Liver (tissue), 9 donors: Measurements from ENCODE around the gene TMEM245. TPM values are rescaled to one million over a fixed set of nuclear protein-coding genes. Genes with fewer than 3 reads are reported as not detected.

Experiments
- DNase-seq: peaks from one replicate; pipeline ENCODE4 v3.0.0-alpha.2; 2017; ENCODE audit warnings: low spot score
- H3K27ac ChIP-seq, 2 donors: one replicate each; pipeline ENCODE4 v1.7.0; 2013; ENCODE audit warnings: inconsistent platforms in 2 of 2, low read length in 2 of 2, control low read depth in 1 of 2, low read depth in 1 of 2, mild to moderate bottlenecking in 1 of 2
- H3K27me3 ChIP-seq, 4 donors: one replicate each; pipeline versions ENCODE4 v1.6.1 to v1.7.0; 2013; ENCODE audit warnings: low read length in 3 of 4, inconsistent platforms in 1 of 4, mild to moderate bottlenecking in 1 of 4, moderate library complexity in 1 of 4; ENCODE audit not compliant: control insufficient read depth in 4 of 4, insufficient read depth in 4 of 4
- H3K36me3 ChIP-seq, 4 donors: one replicate each; pipeline versions ENCODE4 v1.6.1 to v1.7.0; 2013; ENCODE audit warnings: low read length in 3 of 4, mild to moderate bottlenecking in 3 of 4, low read depth in 1 of 4, moderate library complexity in 1 of 4; ENCODE audit not compliant: control insufficient read depth in 4 of 4, insufficient read depth in 3 of 4
- H3K4me1 ChIP-seq, 4 donors: one replicate each; pipeline versions ENCODE4 v1.6.1 to v1.7.0; 2013; ENCODE audit warnings: low read length in 3 of 4, mild to moderate bottlenecking in 3 of 4, moderate library complexity in 1 of 4; ENCODE audit not compliant: control insufficient read depth in 4 of 4, insufficient read depth in 4 of 4
- H3K4me3 ChIP-seq, 3 donors: one replicate each; pipeline versions ENCODE4 v1.6.1 to v1.7.0; 2013; ENCODE audit warnings: low read length in 3 of 3, control low read depth in 1 of 3, low read depth in 1 of 3, mild to moderate bottlenecking in 1 of 3
- H3K9ac ChIP-seq, 2 donors: one replicate each; pipeline ENCODE4 v1.7.0; 2013; ENCODE audit warnings: low read length in 2 of 2, mild to moderate bottlenecking in 2 of 2, moderate library complexity in 2 of 2, control low read depth in 1 of 2, low read depth in 1 of 2
- H3K9me3 ChIP-seq, 4 donors: one replicate each; pipeline versions ENCODE4 v1.6.1 to v1.7.0; 2013; ENCODE audit warnings: low read length in 3 of 4; ENCODE audit not compliant: control insufficient read depth in 4 of 4
- ATF3 ChIP-seq: IDR thresholded peaks from 2 replicates; pipeline ENCODE4 v1.6.1; 2016; ENCODE audit warnings: antibody characterized with exemption
- CTCF ChIP-seq: fragments of 150-350 bp; IDR thresholded peaks from 2 replicates; pipeline ENCODE4 v1.5.1; 2017; ENCODE audit warnings: improper control_type of control experiment, low read depth, low read length; ENCODE audit not compliant: missing input control
- EGR1 ChIP-seq, 2 donors: IDR thresholded peaks; 2 replicates each; pipeline ENCODE4 v1.6.1; 2016 to 2018; ENCODE audit warnings: antibody characterized with exemption in 2 of 2, low read depth in 2 of 2
- FOXA1 ChIP-seq: IDR thresholded peaks from 2 replicates; pipeline ENCODE4 v1.6.1; 2016; ENCODE audit warnings: antibody characterized with exemption
- FOXA2 ChIP-seq: IDR thresholded peaks from 2 replicates; pipeline ENCODE4 v1.6.1; 2016; ENCODE audit warnings: antibody characterized with exemption
- GABPA ChIP-seq, 2 donors: IDR thresholded peaks in 1 of 2; conservative IDR thresholded peaks in 1 of 2; 2 replicates each; pipeline ENCODE4 v1.6.1; 2016; ENCODE audit warnings: antibody characterized with exemption in 2 of 2, mild to moderate bottlenecking in 1 of 2, moderate library complexity in 1 of 2
- HNF4A ChIP-seq, 2 donors: conservative IDR thresholded peaks; 2 replicates each; pipeline ENCODE4 v1.6.1; 2016; ENCODE audit warnings: antibody characterized with exemption in 2 of 2, mild to moderate bottlenecking in 2 of 2
- HNF4G ChIP-seq: IDR thresholded peaks from 2 replicates; pipeline ENCODE4 v1.6.1; 2016; ENCODE audit warnings: antibody characterized with exemption
- JUND ChIP-seq, 2 donors: IDR thresholded peaks; 2 replicates each; pipeline ENCODE4 v1.6.1; 2016; ENCODE audit warnings: antibody characterized with exemption in 2 of 2
- NR2F2 ChIP-seq: IDR thresholded peaks from 2 replicates; pipeline ENCODE4 v1.6.1; 2016; ENCODE audit warnings: antibody characterized with exemption
- RAD21 ChIP-seq, 2 donors: IDR thresholded peaks; 2 replicates each; pipeline ENCODE4 v1.6.1; 2016; ENCODE audit warnings: antibody characterized with exemption in 2 of 2, mild to moderate bottlenecking in 2 of 2
- SP1 ChIP-seq: IDR thresholded peaks from 2 replicates; pipeline ENCODE4 v1.6.1; 2018; ENCODE audit warnings: antibody characterized with exemption, mild to moderate bottlenecking
- TAF1 ChIP-seq: conservative IDR thresholded peaks from 2 replicates; pipeline ENCODE4 v1.6.1; 2016; ENCODE audit warnings: antibody characterized with exemption, mild to moderate bottlenecking
- YY1 ChIP-seq: IDR thresholded peaks from 2 replicates; pipeline ENCODE4 v1.6.1; 2016; ENCODE audit warnings: antibody characterized with exemption, mild to moderate bottlenecking
- WGBS: extraction: QIAGEN DNeasy Blood & Tissue Kit; methylation state at CpG from one replicate; pipeline ENCODE4 v1.1.7; 2013; 5-methylcytosine and 5-hydroxymethylcytosine counted together
- polyA plus RNA-seq, 2 donors: library from polyadenylated mRNA; stranded (reverse) in 1 of 2; unstranded in 1 of 2; fragments of 200-250 nt in 1 of 2; fragments of >200 nt in 1 of 2; fragmentation: Nextera tagmentation in 1 of 2; extraction: Ambion mirVana in 1 of 2; gene quantifications; one replicate each; pipeline versions ENCODE4 v1.2.1 to v1.2.3, GENCODE V29; 2013 to 2015
- total RNA-seq, 2 donors: library from RNA; depleted of rRNA; stranded (reverse); fragments of >200 nt; gene quantifications; one replicate each; pipeline ENCODE4 v1.2.3, GENCODE V29; 2014
- TF ChIP-seq, protein P1 (sequence below): IDR thresholded peaks from 2 replicates; pipeline ENCODE4 v1.6.1; 2016; ENCODE audit warnings: antibody characterized with exemption
- TF ChIP-seq, protein P2 (sequence below): IDR thresholded peaks from 2 replicates; pipeline ENCODE4 v1.6.1; 2016; ENCODE audit warnings: antibody characterized with exemption, mild to moderate bottlenecking
- donor health status: healthy.
- donor health status: healthy.
- donor health status: healthy.
- donor health status: healthy.
- donor health status: healthy.

TMEM245 gene
- total and polyA plus RNA-seq, 4 donors = 13.7 to 75.3 (median 31.2) TPM

DNA sequence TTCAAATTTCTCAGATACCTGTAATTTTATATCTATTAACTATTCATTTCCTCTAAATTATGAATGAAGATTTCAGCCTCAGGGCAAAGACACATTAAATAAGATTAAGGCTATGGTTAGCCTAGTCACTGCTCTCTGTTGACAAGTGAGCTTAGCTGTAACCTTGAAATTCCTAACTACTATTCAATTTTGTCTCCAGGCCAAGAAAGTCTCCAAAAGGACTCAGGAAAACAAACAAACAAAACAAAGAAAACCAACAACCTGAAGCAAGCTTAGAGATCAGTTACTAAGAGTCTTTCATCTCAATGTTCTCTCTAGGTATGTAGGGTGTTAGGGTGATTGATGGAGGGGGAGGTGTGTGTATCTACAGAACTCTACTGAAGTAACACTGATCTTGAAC, 96.9 kb downstream of the TMEM245 start:
- DNase-seq = no peak
- Histone ChIP-seq H3K4me3 (no peak overlapping the region), H3K36me3 (peaks cover 0 to 6% (median 0%) of the 10 kb centered on the region in 4 donors), H3K9me3 (no peaks in the 10 kb centered on the region), H3K27ac (no peak overlapping the region), H3K4me1 (peaks cover 0 to 4% (median 0%) of the 10 kb centered on the region in 4 donors), H3K27me3 (no peaks in the 10 kb centered on the region), H3K9ac (no peak overlapping the region)
- TF ChIP-seq FOXA1 (no peak), TAF1 (no peak), FOXA2 (no peak), GABPA (IDR thresholded peaks at IDR 0.05 in 1 of 2, conservative IDR thresholded peaks at IDR 0.05 in 1 of 2) (no peak), EGR1 (IDR thresholded peaks at IDR 0.05; ENCODE audit: low read depth in 2 of 2) (no peak), CTCF (no peak), RAD21 (IDR thresholded peaks at IDR 0.05) (no peak), YY1 (no peak), SP1 (no peak), JUND (IDR thresholded peaks at IDR 0.05) (no peak)
- TF ChIP-seq, protein P1, sequence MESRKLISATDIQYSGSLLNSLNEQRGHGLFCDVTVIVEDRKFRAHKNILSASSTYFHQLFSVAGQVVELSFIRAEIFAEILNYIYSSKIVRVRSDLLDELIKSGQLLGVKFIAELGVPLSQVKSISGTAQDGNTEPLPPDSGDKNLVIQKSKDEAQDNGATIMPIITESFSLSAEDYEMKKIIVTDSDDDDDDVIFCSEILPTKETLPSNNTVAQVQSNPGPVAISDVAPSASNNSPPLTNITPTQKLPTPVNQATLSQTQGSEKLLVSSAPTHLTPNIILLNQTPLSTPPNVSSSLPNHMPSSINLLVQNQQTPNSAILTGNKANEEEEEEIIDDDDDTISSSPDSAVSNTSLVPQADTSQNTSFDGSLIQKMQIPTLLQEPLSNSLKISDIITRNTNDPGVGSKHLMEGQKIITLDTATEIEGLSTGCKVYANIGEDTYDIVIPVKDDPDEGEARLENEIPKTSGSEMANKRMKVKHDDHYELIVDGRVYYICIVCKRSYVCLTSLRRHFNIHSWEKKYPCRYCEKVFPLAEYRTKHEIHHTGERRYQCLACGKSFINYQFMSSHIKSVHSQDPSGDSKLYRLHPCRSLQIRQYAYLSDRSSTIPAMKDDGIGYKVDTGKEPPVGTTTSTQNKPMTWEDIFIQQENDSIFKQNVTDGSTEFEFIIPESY = no peak

DNA sequence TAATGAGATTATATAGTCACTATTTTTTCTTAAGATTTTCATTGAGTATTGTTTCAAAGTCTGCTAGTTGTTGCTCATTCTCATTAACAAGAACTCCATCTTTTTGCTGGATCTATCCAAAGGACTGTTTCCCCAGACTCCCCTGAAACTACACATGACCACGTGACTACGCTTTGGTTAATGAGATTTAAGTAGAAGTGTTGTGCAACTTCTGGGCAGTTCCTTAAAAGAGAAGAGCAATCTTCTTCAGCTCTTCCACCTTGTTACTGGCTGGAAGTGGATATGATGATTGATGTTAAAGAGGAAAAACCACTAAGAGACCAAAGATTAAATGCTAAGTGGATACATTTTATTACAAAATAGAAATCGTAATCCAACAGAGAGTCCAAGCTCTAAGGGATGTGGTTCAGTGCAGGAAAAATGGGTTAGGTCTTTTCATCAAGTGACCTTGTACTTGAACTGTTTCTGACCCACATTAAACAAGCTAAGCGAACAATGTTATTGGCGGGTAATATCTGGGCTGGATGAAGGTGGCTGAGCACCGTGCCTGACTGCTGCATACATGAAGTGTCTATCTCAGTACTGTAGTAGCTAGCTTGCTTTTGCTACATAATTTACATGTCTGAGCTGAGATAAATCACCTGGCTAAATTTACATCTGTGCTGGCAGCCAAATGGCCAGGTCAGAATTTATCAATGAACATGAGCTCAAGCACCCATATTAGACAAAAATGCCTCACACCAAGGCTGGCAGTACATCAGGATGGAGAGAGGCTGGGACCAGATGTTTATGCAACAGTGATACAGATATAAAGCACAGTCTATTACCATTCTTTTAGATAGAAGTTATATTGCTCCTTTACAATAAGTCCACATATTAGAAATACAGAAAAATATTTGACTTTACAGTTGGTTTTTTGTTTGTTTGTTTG, 98.9 kb downstream of the TMEM245 start:
- TF ChIP-seq ATF3 = no peak
- TF ChIP-seq YY1 = no peak
- no peak for TF ChIP-seq FOXA1
- TF ChIP-seq HNF4A (conservative IDR thresholded peaks at IDR 0.05) = no peak
- no peak for TF ChIP-seq EGR1 (IDR thresholded peaks at IDR 0.05; ENCODE audit: low read depth in 2 of 2)
- TF ChIP-seq RAD21 (IDR thresholded peaks at IDR 0.05) = no peak
- no peak for TF ChIP-seq HNF4G
- TF ChIP-seq TAF1 = no peak
- no peak for TF ChIP-seq SP1
- TF ChIP-seq, protein P2, sequence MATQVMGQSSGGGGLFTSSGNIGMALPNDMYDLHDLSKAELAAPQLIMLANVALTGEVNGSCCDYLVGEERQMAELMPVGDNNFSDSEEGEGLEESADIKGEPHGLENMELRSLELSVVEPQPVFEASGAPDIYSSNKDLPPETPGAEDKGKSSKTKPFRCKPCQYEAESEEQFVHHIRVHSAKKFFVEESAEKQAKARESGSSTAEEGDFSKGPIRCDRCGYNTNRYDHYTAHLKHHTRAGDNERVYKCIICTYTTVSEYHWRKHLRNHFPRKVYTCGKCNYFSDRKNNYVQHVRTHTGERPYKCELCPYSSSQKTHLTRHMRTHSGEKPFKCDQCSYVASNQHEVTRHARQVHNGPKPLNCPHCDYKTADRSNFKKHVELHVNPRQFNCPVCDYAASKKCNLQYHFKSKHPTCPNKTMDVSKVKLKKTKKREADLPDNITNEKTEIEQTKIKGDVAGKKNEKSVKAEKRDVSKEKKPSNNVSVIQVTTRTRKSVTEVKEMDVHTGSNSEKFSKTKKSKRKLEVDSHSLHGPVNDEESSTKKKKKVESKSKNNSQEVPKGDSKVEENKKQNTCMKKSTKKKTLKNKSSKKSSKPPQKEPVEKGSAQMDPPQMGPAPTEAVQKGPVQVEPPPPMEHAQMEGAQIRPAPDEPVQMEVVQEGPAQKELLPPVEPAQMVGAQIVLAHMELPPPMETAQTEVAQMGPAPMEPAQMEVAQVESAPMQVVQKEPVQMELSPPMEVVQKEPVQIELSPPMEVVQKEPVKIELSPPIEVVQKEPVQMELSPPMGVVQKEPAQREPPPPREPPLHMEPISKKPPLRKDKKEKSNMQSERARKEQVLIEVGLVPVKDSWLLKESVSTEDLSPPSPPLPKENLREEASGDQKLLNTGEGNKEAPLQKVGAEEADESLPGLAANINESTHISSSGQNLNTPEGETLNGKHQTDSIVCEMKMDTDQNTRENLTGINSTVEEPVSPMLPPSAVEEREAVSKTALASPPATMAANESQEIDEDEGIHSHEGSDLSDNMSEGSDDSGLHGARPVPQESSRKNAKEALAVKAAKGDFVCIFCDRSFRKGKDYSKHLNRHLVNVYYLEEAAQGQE = no peak
- no peak for TF ChIP-seq GABPA (IDR thresholded peaks at IDR 0.05 in 1 of 2, conservative IDR thresholded peaks at IDR 0.05 in 1 of 2)
- no peak for TF ChIP-seq NR2F2
- DNase-seq = no peak
- Histone ChIP-seq H3K4me1 (peaks cover 2 to 14% (median 5%) of the 10 kb centered on the region in 4 donors), H3K4me3 (no peak overlapping the region), H3K27me3 (no peaks in the 10 kb centered on the region), H3K27ac (no peak overlapping the region), H3K9me3 (no peaks in the 10 kb centered on the region), H3K9ac (no peak overlapping the region), H3K36me3 (peaks cover 0 to 6% (median 0%) of the 10 kb centered on the region in 4 donors)
- 81% methylated on average over 6 of the region's 6 CpGs for WGBS
